GM13976 (cell line): ENCODE data around the gene TMCC2.

Source experiments
- DNase-seq: peaks from one replicate; pipeline ENCODE4 v3.0.0; 2012; ENCODE audit warnings: low spot score
- in situ Hi-C: fragments of 300-500 bp; cut with MboI; formaldehyde crosslinking; loops from one replicate; pipeline ENCODE4 v1.12.0; 2022; ENCODE audit warnings: low sequenced_read_pairs, mixed read lengths, inconsistent platforms; ENCODE audit not compliant: unreplicated experiment
- TF ChIP-seq, protein P1 (sequence below): IDR thresholded peaks from 2 replicates; pipeline ENCODE4 v1.5.1; 2012; ENCODE audit warnings: borderline replicate concordance, mild to moderate bottlenecking; ENCODE audit not compliant: insufficient read depth; ENCODE audit errors: extremely low read depth, missing control alignments, control extremely low read depth

The TMCC2 gene

DNA sequence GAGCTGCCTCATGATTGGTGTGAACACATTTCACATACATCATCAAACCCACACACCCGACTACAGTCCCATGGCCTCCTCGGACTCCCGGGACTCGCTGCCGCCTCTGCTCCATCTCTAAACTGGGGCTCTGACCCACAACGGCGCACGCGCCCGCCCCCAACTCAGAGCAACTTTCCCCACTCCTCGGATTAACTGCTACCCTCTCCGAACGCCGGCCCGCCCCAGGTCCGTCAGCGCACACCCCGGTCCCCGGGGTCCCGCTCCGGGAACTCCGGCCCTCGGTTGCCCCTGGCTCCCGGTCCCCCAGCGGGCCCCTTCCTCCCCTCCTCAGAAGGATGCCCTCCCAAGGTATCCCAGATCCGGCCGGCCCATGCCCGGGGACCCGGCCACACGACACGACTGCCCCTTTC, 17.0 kb upstream of the TMCC2 start:
- DNase-seq = peak; percentile 65

DNA sequence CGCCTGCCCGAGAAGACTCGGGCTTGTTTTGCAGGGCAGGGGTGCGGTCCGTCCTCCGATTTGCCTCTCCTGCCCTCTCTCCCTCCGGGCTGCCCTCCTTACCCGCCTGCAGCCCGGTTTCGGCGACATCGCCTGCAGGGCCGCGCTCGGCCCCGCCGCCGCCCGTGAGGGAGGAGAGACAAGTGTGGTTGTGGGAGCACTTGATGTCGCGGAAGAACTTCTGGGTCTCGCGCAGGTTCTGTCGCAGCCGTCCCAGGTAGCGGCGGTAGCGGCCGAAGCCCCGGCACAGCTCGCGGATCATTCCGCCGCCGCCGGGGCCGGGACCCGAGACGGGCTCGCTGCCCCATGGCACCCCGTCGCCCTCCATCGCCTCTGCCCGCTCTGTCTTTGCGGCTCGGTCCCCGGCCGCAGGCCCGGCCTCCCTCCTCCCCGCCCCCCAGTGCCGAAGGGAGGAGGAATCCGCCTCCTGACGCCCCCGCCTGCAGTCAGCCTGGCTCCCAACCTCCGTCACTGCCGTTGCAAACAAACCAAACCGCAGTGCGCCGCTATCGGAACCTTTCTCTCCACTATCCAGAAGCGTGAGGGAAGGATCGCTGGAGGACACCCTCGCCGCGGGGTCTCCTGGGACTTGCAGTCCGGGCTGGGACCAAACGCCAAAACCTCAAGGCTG, 16.4 kb upstream of the TMCC2 start, which contains the start of gene DSTYK:
TSS of gene DSTYK (minus strand) at position 534 of the 670 bp plus-strand sequence. CDS start at position 367, 167 bp downstream.
- in situ Hi-C loops = no loop called here
- peak; percentile 91 for DNase-seq
- TF ChIP-seq, protein P1, sequence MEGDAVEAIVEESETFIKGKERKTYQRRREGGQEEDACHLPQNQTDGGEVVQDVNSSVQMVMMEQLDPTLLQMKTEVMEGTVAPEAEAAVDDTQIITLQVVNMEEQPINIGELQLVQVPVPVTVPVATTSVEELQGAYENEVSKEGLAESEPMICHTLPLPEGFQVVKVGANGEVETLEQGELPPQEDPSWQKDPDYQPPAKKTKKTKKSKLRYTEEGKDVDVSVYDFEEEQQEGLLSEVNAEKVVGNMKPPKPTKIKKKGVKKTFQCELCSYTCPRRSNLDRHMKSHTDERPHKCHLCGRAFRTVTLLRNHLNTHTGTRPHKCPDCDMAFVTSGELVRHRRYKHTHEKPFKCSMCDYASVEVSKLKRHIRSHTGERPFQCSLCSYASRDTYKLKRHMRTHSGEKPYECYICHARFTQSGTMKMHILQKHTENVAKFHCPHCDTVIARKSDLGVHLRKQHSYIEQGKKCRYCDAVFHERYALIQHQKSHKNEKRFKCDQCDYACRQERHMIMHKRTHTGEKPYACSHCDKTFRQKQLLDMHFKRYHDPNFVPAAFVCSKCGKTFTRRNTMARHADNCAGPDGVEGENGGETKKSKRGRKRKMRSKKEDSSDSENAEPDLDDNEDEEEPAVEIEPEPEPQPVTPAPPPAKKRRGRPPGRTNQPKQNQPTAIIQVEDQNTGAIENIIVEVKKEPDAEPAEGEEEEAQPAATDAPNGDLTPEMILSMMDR = no peak

More for the DNA sequence above, 17.0 kb upstream of the TMCC2 start:
- in situ Hi-C loops = no loop called here
- TF ChIP-seq, protein P1 = no peak

DNA sequence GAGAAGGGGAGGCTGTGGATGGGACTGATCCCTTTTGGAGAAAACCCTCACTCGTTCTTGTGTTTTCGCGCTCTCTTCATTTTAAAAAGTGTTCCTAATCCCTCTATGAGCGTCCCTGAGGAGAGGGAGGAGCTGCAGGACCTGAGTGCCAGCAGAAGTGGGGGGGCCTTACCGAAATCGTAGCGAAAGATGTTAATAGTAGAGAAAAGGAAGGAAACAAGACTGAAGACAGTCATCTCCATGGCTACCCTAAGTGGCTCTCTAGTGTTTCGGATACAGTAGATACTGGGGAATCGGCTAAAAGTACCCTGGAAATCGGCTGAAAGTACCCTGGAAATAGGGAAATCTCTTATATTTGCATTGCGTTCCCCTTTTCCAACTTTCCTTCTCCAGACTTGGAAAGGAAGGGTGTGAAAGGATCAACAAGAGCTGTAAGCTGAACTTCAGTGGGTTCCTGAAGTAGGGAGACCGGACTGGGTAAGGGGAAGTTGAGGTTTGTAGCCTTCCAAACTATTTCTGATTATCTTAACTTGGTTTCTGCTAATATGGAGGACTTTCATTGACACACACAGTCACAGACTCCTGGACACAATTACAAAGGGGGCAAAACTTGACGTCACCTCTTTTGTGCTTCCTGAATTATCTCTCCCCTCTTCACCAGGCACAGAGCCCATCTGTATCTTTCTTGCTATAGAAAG, 15.8 kb upstream of the TMCC2 start:
- DNase-seq = no peak
- in situ Hi-C loops = no loop called here
- TF ChIP-seq, protein P1 = no peak

DNA sequence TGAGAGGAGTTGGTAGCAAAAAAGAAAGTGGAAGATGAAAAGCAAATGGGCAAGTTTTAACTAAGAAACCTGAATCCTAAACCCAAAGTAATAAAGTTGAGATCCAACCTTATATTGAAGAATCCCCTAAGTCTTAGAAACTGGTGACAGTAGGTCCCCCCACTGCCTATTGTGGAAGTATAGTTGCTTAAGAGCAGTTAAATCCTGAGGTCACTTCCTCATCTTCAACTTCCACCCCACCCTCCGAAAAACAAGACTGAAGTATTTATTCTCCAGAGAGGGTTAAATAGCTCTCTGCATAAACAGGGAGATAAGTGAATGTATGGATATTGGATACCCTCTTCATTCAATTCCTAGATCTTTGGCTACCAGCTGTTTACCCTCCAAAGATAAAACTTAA, 13.0 kb upstream of the TMCC2 start:
- DNase-seq = no peak
- TF ChIP-seq, protein P1 = no peak
- in situ Hi-C loops = no loop called here

DNA sequence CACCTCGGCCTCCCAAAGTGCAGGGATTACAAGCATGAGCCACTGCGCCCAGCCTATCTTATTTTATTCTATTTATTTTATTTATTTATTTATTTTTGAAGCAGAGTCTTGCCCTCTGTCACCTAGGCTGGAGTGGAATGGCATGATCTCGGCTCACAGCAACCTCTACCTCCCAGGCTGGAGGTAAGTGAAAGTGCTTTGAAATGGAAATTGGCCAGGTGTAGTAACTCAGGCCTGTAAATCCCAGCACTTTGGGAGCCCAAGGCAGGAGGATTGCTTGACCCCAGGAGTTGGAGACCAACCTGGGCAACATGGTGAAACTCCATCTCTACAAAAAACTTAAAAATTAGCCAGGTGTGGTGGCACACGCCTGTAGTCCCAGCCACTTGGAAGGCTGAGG, 11.2 kb upstream of the TMCC2 start:
- TF ChIP-seq, protein P1 = no peak
- in situ Hi-C loops = no loop called here
- DNase-seq = no peak

DNA sequence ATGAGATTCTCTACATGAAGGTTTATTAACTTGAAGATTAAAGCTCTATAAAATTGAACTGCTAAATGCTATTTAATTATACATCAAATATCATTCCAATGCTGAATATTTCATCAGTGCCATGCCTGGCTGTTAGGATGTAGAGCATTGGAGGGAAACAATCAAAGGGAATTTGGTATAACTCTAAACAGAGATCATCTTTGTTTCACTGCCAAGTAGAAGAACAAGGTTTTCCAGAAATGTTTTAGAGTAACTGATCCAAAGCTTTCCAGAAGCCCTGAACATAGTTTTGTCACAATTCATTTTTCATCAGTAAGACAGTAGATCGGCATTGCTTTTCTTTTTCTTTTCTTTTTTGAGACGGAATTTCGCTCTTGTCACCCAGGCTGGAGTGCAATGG, 10.3 kb upstream of the TMCC2 start:
- TF ChIP-seq, protein P1 = no peak
- DNase-seq = no peak
- in situ Hi-C loops = no loop called here
